Lung (tissue), 12 donors: ENCODE data around the gene AHRR. TPM values are rescaled to one million over a fixed set of nuclear protein-coding genes. Genes with fewer than 3 reads are reported as not detected.
"Not testable (repeated sequence)": the region's sequence is repeated elsewhere in the genome, so short reads cannot be mapped to it uniquely, and the experiment has no call there.

ENCODE experiments used
- ATAC-seq: fragments of 200-7000 bp; cut with Tn5 transposase; one replicate; pipeline ENCODE4 v1.9.1; 2020; ENCODE audit warnings: moderate number of reproducible peaks; ENCODE audit not compliant: insufficient read depth, low FRiP score
- DNase-seq, 3 donors: peaks; one replicate each; pipeline ENCODE4 v3.0.0-alpha.2; 2013 to 2017
- H3K27ac ChIP-seq, 2 donors: one replicate each; pipeline ENCODE4 v1.5.1; 2013; ENCODE audit warnings: mild to moderate bottlenecking in 2 of 2, moderate library complexity in 2 of 2, control low read depth in 1 of 2, inconsistent platforms in 1 of 2, low read depth in 1 of 2, low read length in 1 of 2
- H3K27me3 ChIP-seq, 3 donors: one replicate each; pipeline ENCODE4 v1.5.1; 2013; ENCODE audit warnings: low read length in 2 of 3; ENCODE audit not compliant: control insufficient read depth in 3 of 3, insufficient read depth in 3 of 3
- H3K36me3 ChIP-seq, 4 donors: one replicate each; pipeline ENCODE4 v1.5.1; 2013; ENCODE audit warnings: low read length in 4 of 4, mild to moderate bottlenecking in 1 of 4, moderate library complexity in 1 of 4; ENCODE audit not compliant: control insufficient read depth in 4 of 4, insufficient read depth in 4 of 4
- H3K4me1 ChIP-seq, 5 donors: one replicate each; pipeline ENCODE4 v1.5.1; 2013; ENCODE audit warnings: low read length in 5 of 5, mild to moderate bottlenecking in 2 of 5, moderate library complexity in 1 of 5; ENCODE audit not compliant: control insufficient read depth in 5 of 5, insufficient read depth in 5 of 5
- H3K4me3 ChIP-seq: one replicate; pipeline ENCODE4 v1.5.1; 2013; ENCODE audit warnings: mild to moderate bottlenecking, control low read depth, moderate library complexity
- H3K9ac ChIP-seq, 2 donors: one replicate each; pipeline ENCODE4 v1.5.1; 2013; ENCODE audit warnings: low read length in 2 of 2, control low read depth in 1 of 2; ENCODE audit not compliant: insufficient read depth in 1 of 2
- H3K9me3 ChIP-seq, 4 donors: one replicate each; pipeline ENCODE4 v1.5.1; 2013; ENCODE audit warnings: low read length in 3 of 4, mild to moderate bottlenecking in 1 of 4, moderate library complexity in 1 of 4; ENCODE audit not compliant: control insufficient read depth in 4 of 4, insufficient read depth in 3 of 4
- CTCF ChIP-seq: IDR thresholded peaks from 2 replicates; pipeline ENCODE4 v1.5.1; 2012; ENCODE audit warnings: mild to moderate bottlenecking; ENCODE audit errors: control extremely low read depth, extremely low read depth
- WGBS, 2 donors: extraction: QIAGEN DNeasy Blood & Tissue Kit; methylation state at CpG; one replicate each; pipeline ENCODE4 v1.1.7; 2013; 5-methylcytosine and 5-hydroxymethylcytosine counted together
- polyA plus RNA-seq, 2 donors: library from polyadenylated mRNA; stranded (reverse); fragments of 200-250 nt; gene quantifications; one replicate each; pipeline ENCODE4 v1.2.1, GENCODE V29; 2013
- total RNA-seq, 2 donors: library from RNA; depleted of rRNA in 1 of 2; stranded (reverse); fragments of >200 nt in 1 of 2; gene quantifications; one replicate each; pipeline ENCODE4 v1.2.1, GENCODE V29; 2014 to 2021
- donor health status: control.
- donor health status: control.
- donor health status: Bipolar disorder and iron deficiency.
- donor health status: healthy.
- donor health status: DM: yes; HTN: yes; CAD: no.

Gene AHRR
- total and polyA plus RNA-seq, 4 donors, result 0.63 to 8.8 (median 2.8) TPM

DNA sequence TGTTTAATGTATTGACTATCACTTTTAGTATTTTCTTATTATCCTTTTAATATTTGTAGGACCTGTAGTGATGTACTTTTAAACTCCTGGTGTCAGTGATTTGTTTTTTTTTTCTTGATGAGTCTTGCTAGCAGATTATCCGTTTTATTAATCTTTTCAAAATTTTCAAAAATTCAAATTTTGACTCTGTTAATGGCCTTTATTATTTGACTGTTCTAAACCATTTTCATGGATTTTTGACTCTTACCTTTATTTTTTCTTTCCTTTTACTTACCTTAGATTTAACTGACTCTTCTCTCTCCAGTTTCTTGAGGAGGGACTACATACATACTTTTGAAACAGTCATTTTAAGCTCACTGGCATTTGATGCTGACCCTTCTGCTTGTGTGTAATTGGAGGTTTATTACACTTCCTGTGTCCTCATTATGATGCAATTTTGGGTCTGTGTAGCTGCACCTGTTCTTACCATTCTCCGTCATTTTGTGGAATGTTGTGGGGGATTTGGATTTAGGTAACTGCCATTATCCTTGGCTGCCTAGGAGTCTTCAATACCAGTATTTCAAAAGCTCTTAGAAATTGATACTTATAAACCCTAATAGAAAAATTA is 89.5 kb downstream of the AHRR start:
- Histone ChIP-seq H3K4me1 (peaks cover 0 to 11% (median 0%) of the 10 kb centered on the region in 5 donors), H3K4me3 (no peak overlapping the region), H3K27me3 (no peaks in the 10 kb centered on the region), H3K9ac (no peak overlapping the region), H3K36me3 (no peaks in the 10 kb centered on the region), H3K9me3 (no peaks in the 10 kb centered on the region), H3K27ac (no peak overlapping the region)
- 61 to 89% methylated on average over 2 of the region's 2 CpGs for WGBS, 2 donors
- TF ChIP-seq CTCF, result no peak
- no peak for DNase-seq
- ATAC-seq, result no peak

- DNase-seq (no peak), ATAC-seq (no peak)
- H3K27me3 ChIP-seq, result no peaks in the 10 kb centered on the region
- no peak for TF ChIP-seq CTCF
- H3K4me1 ChIP-seq, result peaks cover 0 to 13% (median 0%) of the 10 kb centered on the region in 5 donors
- no peaks in the 10 kb centered on the region for H3K9me3 ChIP-seq
- no peak overlapping the region for H3K9ac ChIP-seq
- no peak overlapping the region for H3K4me3 ChIP-seq
- no peaks in the 10 kb centered on the region for H3K36me3 ChIP-seq
- WGBS, 2 donors, result 81 to 90% methylated on average over 13 of the region's 13 CpGs
- no peak overlapping the region for H3K27ac ChIP-seq
These were observed 90.2 kb downstream of the AHRR start for GRCh38 chr5:411728-412127.

DNA sequence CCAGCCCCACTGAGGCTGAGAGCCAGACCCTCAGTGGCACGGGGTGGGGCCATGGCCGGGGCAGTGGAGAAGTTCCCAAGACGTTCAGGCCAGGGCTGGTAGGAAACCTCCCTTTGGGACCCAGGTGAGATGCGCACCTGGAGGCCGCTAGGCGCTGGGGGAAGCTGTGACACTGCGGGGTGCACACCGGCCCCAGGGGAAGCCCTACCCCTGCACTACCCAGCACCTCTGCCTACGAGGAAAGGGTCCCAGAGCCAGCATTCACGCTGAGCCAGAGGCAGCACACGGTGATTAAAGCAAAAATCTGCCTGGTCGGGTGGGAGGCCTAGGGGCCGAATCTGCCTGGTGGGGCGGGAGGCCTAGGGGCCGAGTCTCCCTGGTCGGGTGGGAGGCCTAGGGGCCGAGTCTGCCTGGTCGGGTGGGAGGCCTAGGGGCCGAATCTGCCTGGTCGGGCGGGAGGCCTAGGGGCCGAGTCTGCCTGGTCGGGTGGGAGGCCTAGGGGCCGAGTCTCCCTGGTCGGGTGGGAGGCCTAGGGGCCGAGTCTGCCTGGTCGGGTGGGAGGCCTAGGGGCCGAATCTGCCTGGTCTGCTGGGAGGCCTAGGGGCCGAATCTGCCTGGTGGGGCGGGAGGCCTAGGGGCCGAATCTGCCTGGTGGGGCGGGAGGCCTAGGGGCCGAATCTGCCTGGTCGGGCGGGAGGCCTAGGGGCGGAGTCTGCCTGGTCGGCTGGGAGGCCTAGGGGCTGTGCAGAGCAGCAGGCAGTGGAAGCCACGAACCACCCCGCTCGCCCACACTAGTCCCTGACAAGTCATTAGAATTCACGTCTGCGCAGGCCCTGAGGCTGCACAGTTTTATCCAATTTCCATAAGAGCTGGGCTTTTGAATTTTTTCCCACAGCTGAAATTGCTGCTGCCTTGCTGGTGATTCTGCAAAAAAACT is 93.7 kb downstream of the AHRR start:
- H3K9ac ChIP-seq, result not testable (repeated sequence)
- WGBS, 2 donors, result 89% methylated on average over 39 to 42 of the region's 42 CpGs

GRCh38 chr5:415928-416635 is 94.6 kb downstream of the AHRR start:
- Histone ChIP-seq H3K9me3 (no peaks in the 10 kb centered on the region), H3K27me3 (no peaks in the 10 kb centered on the region), H3K4me1 (peaks cover 0 to 22% (median 0%) of the 10 kb centered on the region in 5 donors), H3K36me3 (peaks cover 0 to 4% (median 0%) of the 10 kb centered on the region in 4 donors), H3K4me3 (no peak overlapping the region), H3K9ac (no peak overlapping the region), H3K27ac (no peak overlapping the region)
- TF ChIP-seq CTCF, result no peak
- 79 to 86% methylated on average over 24 of the region's 24 CpGs for WGBS, 2 donors
- no peak for ATAC-seq
- DNase-seq, result no peak

More for the DNA sequence above, 93.7 kb downstream of the AHRR start:
- H3K4me3 ChIP-seq, ATAC-seq, H3K36me3 ChIP-seq, H3K9me3 ChIP-seq, H3K27me3 ChIP-seq, H3K27ac ChIP-seq: not testable (repeated sequence)
- peaks cover 0 to 19% (median 0%) of the 10 kb centered on the region in 5 donors for H3K4me1 ChIP-seq
- DNase-seq, result peak; percentile 23 to 92 (median 42)
